Colon (tissue), 2 donors: ENCODE measurements around the gene OBP2B.
"Not testable (repeated sequence)": the region's sequence is repeated elsewhere in the genome, so short reads cannot be mapped to it uniquely, and the experiment has no call there.

Source experiments
- FAIRE-seq: peaks from 2 replicates; lab custom pipeline; 2012; peaks lifted over from hg19 to GRCh38; lab: Jason Lieb, UNC
- donor health status: control.
- donor health status: control.

The OBP2B gene, protein sequence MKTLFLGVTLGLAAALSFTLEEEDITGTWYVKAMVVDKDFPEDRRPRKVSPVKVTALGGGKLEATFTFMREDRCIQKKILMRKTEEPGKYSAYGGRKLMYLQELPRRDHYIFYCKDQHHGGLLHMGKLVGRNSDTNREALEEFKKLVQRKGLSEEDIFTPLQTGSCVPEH

GRCh38 chr9:133208880-133209300 lies at the start of gene OBP2B:
Gene OBP2B, minus strand, starts transcription at chr9:133209250. Its CDS starts 51 bp downstream, at chr9:133209199.
- FAIRE-seq, result not testable (repeated sequence)

- FAIRE-seq, result no peak
Measured at GRCh38 chr9:133258061-133259015, 49.3 kb upstream of the OBP2B start.

DNA sequence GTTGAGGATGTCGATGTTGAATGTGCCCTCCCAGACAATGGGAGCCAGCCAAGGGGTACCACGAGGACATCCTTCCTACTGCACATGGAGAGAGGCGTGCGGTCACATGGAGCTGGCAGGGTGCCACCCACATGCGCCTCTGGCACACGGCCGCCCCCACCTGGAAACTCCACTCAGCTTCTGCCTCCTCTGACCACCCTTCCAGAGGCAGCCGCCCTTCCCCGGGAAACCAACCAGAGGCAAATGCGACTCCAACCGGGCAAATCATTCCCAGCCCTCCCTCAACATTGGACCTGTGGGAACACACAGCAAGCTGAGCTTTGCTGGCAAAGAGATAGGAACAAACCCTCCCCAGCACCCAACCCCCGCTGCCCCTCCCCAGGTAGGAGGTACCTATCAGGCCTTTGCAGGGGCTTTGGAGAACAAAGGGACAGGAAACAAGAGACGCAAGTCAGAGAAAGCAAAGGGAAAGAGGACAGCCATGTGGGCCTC lies 48.5 kb upstream of the OBP2B start:
- no peak for FAIRE-seq

GRCh38 chr9:133256686-133257091 lies 47.6 kb upstream of the OBP2B start:
- no peak for FAIRE-seq

DNA sequence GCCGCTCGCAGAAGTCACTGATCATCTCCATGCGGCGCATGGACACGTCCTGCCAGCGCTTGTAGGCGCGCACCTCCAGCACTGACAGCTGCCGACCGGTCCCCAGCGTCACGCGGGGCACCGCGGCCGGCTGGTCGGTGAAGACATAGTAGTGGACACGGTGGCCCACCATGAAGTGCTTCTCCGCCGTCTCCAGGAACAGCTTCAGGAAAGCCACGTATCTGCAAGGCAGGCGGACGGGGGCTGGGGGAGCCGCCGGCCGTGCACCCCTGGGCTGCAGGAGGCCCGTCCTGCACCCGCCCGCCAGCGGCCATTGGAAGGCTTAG lies 47.0 kb upstream of the OBP2B start:
- FAIRE-seq, result no peak

DNA sequence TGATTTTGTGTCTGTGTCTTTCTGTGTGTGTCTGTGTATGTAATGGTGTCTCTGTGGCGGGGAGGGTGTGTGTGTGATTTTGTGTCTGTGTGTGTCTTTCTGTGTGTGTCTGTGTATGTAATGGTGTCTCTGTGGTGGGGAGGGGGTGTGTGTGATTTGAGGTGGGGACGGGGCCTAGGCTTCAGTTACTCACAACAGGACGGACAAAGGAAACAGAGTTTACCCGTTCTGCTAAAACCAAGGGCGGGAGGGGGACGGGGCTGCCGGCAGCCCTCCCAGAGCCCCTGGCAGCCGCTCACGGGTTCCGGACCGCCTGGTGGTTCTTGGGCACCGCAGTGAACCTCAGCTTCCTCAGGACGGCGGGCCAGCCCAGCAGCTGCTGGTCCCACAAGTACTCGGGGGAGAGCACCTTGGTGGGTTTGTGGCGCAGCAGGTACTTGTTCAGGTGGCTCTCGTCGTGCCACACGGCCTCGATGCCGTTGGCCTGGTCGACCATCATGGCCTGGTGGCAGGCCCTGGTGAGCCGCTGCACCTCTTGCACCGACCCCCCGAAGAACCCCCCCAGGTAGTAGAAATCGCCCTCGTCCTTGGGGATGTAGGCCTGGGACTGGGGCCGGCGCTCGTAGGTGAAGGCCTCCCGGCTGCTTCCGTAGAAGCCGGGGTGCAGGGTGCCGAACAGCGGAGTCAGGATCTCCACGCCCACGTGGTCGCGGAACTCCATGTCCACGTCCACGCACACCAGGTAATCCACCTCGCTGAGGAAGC lies 46.5 kb upstream of the OBP2B start:
- FAIRE-seq, result no peak

DNA sequence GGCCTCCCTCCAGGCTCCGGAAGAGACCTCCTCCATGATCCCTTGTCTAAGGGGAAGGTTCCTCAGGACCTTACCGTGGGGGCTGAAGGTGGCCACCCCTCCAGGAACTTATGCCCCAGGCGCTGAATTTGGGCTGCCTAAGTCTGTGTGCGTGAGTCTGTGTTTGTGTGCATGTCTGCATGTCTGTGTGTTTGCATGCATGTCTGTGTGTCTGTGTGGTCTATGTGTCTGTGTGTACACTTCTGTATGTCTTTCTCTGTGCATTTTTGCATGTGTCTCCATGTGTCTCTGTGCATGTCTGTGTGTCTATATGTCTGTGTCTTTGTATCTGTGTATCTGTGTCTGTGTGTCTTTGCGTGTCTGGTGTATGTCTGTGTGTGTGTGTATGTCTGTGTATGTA lies 45.4 kb upstream of the OBP2B start:
- FAIRE-seq, result no peak

- FAIRE-seq, result no peak
Measured at GRCh38 chr9:133253268-133253667, 44.2 kb upstream of the OBP2B start.

GRCh38 chr9:133252301-133253020 lies 43.4 kb upstream of the OBP2B start:
- no peak for FAIRE-seq

DNA sequence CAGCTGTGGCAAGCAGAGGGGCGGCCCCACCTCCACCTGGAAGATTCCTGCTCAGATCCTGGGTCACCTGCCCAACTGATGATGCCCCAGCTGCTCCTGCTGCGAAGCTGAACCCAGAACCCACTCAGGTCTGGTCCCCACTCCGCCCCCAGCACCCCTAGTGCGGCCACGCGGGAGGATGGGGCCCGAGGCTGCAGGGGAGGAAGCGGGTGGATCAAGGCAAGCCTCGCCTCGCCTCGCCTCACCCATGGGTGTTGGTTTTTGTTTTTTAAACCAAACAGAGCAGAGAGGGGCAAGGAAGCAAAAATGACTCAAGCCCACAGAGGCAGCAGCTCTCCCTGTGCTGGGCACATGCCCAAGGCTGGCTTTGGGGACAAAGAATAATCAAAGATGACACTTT lies 42.7 kb upstream of the OBP2B start:
- no peak for FAIRE-seq

- not testable (repeated sequence) for FAIRE-seq
Measured at GRCh38 chr9:133251221-133251620, 42.2 kb upstream of the OBP2B start.

DNA sequence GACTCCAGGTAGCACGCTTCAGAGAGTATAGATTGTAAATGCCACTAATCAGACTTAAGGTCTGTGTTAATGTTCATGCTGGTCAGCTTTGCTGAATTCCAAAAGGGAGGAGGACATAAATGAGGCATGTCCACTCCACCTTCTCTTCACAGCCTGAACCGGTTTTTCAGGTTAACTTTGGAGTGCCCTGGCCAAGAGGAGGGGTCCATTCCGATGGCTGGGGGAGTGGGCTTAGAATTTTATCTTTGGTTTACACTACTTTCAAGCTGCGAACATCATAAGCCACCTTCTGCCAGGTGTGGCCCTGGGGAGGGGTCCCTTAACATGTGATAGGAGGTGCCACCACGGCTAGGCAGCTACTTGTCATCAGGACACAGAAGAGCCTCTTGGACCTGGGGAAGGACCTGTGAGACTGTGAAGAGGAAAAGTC lies 41.7 kb upstream of the OBP2B start:
- no peak for FAIRE-seq

- FAIRE-seq, result no peak
Measured at GRCh38 chr9:133249337-133249736, 40.3 kb upstream of the OBP2B start.

- no peak for FAIRE-seq
Measured at GRCh38 chr9:133248726-133249295, 39.8 kb upstream of the OBP2B start.

DNA sequence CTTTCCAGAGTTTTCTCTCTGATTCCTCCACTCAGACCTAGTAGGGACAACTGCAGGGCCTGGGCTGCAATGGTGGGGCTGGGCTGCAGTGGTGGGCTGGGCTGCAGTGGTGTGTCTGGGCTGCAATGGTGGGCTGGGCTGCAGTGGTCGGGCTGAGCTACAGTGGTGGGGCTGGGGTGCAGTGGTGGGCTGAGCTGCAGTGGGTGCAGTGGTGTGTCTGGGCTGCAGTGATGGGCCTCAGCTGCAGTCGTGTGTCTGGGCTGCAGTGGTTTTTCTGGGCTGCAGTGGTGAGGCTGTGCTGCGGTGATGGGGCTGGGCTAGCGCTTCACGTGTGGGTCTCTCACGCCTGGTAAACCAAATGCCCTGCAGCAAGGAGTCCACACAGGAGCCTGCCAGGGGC lies 38.6 kb upstream of the OBP2B start:
- FAIRE-seq, result no peak

- FAIRE-seq, result no peak
Measured at GRCh38 chr9:133246991-133247390, 37.9 kb upstream of the OBP2B start.

DNA sequence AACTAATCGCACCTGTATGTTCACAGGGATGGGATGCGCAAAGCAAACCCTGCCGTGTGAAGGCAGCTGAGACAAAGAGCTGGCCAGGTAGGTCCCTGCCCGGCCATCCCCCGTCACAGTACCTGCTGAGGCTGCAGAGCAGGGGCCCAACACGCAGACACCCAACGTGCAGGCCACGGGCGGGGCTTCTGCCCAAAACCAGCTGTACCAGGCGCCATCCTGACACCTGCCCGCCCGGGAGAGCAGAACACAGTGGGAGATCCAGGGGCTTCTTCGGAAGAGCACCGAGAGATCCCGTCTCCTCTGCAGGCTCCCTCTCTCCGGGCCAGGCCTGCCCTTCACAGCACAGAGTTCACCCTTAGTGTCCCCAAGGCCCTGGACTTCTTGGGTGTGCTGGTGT lies 37.5 kb upstream of the OBP2B start:
- FAIRE-seq, result no peak

- FAIRE-seq, result no peak
Measured at GRCh38 chr9:133242991-133243390, 33.9 kb upstream of the OBP2B start.

DNA sequence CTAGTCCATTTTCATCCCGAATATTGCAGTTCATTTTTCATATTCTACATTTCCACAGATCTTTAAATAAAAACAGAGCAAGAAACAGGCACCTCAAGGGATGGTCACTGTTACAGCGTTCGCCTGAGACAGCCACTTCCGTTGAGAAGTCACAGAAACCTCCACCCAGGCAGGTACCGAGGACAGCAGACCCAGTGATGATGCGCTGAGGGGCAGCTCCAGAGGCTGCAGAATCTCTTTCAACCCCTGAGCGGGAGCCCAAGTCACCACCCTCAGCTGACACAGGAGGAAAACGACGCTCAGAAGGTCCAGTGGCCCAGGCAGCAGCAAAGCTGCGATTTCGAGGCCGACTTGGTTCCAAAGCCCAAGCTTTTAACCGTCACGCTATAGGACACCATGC lies 33.2 kb upstream of the OBP2B start:
- FAIRE-seq, result no peak

DNA sequence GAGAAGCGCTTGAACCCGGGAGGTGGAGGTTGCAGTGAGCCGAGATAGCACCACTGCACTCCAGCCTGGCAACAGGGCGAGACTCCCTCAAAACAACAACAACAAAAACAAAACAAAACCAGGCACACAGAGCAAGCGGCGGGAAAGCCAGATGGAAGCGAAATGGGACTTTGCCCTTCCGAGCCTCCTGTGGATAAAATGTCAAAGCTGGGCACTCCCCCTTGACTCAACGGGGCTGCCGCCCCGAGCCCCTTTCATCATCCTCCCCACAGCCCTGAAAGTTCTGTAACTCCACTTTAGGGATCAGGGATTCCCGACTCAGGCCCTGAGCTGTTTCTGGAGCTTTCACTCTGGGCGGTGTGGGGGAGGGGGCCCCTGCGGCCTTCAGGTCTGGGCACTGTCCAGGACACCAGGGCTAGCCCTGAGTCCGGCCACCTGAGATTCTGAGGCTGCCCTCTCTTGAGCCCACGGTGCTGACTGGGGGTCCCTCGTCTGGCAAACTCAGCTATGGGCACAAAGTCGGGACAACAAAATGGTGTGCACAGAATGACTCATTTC lies 30.6 kb upstream of the OBP2B start:
- FAIRE-seq, result no peak

GRCh38 chr9:133238851-133239532 lies 29.9 kb upstream of the OBP2B start:
- no peak for FAIRE-seq
